ENCODE measurements around the gene CNTFR.

CNTFR gene

DNA sequence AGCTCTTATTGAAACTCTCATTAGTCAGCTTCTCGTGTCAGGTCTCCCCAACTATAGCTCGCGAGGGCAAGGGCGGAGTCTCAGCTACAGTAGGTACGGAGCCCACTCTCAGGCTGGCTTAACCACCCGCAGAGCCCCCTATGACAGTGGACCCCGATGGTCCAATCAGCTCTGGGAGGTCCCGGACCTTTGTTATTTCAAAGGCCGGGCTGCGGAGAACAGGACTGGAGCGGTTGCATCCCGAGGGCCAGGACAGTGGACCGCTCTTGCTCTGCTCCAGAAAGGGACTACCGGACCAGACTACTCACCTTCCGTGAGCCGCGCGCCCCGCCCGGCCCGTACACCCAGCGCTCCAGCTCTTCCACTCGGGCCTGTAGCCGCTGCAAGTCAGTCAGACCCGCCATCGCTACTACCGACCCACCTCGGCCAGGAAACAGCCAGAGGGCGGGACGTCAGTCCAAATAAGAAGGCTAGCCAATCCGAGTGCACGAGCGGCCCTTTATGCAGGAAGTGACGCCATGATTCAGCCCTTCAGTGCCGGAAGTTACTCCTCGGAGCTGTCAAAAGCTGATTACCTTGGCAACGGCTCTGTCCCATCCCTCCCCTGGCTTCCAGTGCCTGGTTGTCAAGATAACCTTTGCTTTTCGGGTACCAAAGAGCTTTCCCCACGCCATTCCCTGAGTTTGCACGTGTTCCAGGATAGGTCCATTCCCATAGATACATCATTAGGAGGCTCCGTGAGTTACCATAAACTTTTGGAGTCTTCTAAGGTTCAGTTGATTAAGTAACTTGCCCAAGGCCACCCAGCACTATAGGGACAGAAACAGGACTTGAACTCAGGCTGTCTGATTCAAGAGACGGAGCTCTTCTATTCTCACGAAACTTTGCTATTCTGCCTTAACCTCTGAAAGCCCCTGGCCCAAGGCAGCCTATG, 30.8 kb upstream of the CNTFR start, which contains the start of gene DCTN3:
TSS of gene DCTN3 (minus strand) at position 435 of the 934 bp plus-strand sequence. CDS start at position 404, 31 bp downstream.
- peak; percentile 95 for DNase-seq (ENCODE audit: low spot score)

DNA sequence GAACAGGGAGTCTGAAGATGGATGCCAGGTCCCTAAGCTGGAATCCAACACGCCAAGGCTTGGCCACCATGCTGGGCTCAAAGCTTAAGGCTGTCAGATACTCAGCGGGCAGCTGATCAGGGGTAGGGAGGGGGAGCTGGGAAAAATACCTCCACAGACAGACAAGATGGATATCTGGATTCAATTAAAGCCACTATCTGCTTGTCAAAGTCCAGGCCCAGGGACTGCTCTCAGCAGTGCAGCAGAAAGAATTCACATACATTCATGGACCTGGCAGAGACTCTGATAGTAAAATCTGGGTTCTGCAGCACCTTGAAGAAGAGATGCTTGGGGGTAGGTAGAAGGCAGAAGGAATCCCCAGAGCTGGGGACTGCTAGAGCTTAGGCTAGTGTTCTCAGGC, 25.6 kb upstream of the CNTFR start:
- DNase-seq (ENCODE audit: low spot score): no peak

DNA sequence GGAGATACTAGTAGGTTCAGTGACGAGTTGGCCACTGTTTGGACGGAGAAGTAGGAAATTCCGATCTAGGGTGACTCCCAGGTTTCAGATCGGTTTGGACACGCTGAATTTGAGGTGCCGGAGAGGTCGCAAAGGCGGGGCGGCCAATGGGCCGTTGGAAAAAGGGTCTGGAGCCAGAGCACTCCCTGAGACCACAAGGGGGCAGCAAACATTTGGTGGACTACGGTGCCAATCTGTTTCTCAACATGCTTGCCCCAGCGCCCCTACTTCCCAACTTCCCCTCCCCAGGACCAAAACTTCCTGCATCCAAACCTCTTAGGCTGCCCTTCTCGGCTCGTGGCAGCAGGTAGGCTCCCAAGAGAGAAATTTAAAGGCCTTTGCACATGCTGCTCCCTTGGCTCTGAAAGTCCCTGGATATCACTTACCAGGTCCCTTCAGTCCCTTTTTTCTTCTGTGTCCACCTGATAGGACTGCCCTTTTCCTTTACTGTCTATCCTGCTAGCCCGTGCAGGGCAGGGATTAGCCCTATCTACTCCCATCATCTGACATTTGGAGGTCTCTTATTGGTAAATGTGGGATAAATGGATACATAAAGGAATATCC, 23.4 kb upstream of the CNTFR start:
- peak; percentile 81 for DNase-seq (ENCODE audit: low spot score)

DNA sequence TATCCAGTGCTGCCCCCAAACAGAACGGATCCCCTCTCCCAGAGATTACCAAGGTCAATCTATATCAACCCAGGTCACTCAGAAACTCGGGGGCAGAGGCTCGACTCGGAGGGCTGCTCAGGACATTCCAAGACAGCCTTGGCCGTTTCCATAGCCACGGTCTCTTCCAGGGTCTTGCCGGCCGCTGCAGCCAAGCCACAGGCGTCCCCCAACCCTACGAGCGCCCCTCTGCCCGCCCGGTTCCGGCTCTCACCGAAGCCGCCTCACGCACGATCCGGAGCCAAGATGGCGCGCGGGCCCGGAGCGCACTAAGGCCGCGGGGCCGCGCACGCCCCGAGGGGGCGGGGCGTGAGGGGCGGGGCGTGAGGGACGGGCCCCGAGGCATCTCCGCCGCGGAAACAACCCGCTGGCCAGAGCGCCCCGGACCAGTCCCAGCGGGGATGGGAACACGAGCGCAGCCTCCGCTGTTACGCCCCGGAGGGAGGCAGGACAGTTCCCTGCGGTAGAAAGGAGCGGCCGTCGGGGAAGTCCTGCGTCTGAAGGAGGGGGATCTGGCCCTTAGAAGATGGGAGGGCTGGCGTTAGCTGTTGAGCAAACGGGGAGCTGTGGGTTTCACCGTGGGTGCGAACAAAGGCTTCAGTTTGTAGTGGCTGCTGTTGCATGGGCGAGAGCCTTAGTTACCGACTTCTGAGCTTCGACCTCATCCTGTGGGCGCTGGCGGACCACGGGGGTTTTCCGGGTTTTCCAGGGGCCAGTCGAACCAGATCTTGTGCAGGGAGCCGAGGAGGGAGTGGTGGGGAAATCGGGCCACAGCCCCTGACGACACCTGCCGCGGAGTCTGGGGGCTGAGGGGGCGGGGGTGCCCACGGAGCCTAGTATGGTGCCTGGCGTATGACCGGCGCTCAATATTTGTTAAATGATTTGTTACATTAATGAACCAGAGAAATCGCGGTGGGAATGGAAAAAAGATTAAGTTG, 22.6 kb upstream of the CNTFR start, which contains the start of gene RPP25L:
TSS of gene RPP25L (minus strand) at position 287 of the 977 bp plus-strand sequence. CDS start 801 bp downstream, outside the sequence.
- DNase-seq (ENCODE audit: low spot score): peak; percentile 88

DNA sequence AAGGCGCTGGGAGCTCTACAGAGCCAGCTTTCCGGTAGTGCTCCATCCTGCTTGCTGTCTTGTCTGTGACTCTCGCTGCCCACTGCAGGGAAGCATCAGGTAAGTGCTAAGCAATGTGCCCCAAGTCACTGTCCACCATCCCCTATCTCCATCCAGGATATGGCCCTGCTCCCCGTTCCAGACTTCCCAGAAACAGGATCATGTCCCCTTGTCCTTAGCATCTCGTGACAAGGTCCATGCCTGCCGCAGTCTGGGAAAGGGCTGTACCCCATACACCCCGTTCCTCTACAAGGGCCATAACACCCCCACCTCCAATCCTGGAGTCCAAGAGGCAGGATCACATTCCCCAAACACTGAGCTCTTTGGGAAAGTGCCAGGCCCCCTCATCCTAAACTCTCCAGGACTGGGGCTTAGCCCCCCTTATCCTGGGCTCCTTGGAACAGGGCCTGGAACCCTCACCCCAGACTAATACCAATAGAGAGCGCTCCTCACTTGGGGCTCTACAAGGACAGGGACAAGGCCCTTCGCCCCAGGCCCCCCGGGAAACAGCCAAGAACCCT, 21.8 kb upstream of the CNTFR start:
- no peak for DNase-seq (ENCODE audit: low spot score)

DNA sequence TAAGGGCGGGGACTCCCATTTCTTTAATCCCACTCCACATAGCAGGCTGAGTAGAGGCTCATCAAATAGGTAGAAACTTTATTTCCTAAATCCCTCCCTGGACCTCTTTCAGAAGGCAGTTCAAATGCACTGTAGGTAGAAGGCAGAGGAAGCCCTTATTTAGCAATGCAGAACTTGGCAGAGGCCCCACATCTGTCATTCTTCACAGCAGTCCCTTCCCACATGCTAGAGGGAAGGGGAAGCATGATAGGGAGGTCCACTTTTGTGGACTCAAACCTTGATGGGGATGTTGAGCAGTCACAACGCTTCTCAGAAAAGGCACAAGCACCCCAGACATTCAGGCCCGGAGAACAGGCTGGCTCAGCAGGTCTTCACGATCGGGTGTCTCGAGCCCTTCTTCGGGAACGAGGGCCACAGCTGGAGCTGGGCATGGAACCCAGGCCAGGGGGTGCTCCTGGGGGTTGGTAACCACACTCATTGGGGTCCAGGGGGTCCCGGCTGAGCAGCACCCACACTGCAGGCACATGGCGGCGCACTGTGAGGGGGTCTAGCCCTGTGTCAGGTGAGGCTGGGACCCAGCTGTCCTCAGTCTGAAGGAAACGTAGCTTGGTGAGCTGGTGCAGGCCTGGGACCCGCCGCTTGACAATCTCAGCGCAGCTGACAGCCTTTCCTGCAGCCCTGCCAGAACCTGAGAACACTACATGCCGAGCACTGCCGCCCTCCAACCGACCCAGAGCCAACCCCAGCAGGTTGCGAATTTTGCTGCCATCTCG, 21.1 kb upstream of the CNTFR start:
- no peak for DNase-seq (ENCODE audit: low spot score)

- DNase-seq (ENCODE audit: low spot score): no peak
Observed at GRCh38 chr9:34607331-34607730, 17.8 kb upstream of the CNTFR start.

DNA sequence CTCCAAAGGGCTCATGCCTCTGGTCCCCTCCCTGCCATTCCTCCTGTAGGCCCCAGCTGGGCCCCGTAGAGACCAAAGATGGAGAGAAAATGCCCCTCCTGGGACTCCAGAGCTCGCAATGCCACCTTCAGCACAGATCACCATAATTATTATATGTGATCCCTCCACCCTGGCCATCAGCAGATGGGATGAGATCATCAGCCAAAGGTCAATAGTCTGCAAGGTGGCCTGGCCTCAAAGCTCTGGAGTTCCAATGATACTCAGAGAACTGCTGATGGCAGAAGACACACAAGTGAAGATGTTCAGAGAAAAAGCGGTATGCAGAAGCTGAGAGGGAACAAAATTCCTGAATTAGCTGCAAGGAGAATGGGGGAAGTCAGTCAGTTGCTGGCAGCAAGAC, 17.4 kb upstream of the CNTFR start:
- DNase-seq (ENCODE audit: low spot score): no peak

DNA sequence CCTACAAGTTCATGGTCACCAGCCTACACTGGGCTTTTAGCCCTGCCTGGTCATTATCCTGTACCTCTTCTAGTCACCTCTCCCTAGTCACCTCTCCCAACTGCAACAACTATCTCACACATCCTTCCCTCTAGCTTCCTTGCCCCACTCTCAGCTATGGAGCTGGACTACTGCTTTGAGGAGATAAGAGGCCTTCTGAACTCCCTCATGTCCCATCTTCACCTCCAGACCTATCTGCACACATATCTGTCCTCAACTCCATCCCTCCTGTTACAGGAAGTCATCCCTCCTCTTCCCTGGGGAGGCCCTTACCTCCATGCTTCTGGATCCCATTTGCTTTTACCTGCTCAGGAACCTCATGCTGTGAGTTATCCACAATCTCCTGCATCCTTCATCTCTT, 16.7 kb upstream of the CNTFR start:
- DNase-seq (ENCODE audit: low spot score): no peak

GRCh38 chr9:34603610-34604231, 14.2 kb upstream of the CNTFR start:
- DNase-seq (ENCODE audit: low spot score): peak; percentile 74

- no peak for DNase-seq (ENCODE audit: low spot score)
Observed at GRCh38 chr9:34601937-34602573, 12.5 kb upstream of the CNTFR start.

DNA sequence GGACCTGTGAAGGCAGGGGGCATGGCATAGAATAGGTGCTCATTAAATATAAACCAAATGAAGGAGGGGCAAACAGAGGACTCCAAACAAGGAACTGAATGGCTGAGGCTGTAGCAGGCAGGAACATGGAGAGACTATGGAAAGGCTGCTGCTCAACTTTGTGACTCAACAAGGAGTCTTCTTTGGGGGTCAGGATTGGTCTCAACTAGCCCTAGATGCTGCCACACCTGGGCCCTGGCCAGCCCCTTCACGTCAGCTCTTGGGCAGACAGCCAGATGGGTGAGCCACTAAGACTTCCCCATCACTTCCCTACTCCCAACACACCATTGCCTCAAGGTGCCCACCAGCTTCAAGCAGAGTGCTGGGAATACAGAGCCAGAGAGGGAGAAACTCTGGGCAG, 11.4 kb upstream of the CNTFR start:
- no peak for DNase-seq (ENCODE audit: low spot score)

DNA sequence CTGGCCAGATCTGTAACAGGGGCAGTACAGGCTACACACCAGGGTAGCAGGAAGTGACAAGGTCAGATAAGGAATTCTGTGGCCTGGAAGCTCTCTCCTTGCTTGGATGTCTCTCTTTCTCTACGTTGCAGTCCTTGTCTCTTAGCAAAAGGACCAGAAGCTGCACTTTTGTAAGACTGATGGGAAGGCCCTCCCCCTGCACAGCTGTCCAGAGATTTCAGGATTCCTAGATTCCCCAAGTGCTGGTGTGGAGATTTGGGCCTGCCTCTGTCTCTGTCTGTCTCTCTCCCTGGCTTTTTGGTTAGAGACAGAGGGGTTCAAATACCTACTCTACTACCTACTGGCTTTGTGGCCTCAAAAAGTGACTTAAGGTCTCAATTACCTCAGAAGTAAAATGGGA, 10.0 kb upstream of the CNTFR start:
- no peak for DNase-seq (ENCODE audit: low spot score)

GRCh38 chr9:34594177-34594576, 4.7 kb upstream of the CNTFR start:
- no peak for DNase-seq (ENCODE audit: low spot score)

DNA sequence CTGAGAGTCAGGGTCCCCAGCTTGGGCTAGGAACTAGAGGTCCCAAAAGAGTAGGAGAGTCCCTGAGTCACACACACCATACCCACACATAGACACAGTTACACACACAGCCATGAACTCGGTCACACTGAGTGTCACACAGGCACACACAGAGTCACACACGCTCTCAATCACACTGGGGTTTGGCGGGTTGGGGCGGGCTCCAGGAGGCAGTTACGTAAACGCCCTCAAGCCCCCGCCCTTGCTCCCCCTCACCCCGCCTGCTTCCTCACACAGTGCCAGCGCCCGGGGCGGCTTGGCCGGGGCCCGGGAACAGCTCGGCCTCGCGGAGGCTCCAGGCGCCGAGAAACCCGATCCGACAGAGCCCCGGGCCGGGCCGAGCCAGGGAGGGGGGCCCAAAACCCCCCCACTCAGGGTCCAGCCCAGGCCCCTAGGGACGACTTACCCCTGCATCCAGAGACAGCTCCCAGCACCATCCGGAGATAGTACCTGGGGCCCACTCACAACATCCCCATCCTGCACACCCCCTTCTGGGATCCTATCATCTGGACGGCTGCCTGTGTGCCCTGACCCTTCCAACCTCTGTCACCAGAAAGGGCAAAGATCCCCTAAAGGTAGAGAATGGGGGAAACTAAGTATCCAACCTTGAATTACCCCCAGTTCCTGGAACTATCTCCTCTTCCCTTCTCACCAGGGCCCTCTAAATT, 3.5 kb upstream of the CNTFR start:
- peak; percentile 71 for DNase-seq (ENCODE audit: low spot score)

- no peak for DNase-seq (ENCODE audit: low spot score)
Observed at GRCh38 chr9:34591917-34592866, 2.7 kb upstream of the CNTFR start.

DNA sequence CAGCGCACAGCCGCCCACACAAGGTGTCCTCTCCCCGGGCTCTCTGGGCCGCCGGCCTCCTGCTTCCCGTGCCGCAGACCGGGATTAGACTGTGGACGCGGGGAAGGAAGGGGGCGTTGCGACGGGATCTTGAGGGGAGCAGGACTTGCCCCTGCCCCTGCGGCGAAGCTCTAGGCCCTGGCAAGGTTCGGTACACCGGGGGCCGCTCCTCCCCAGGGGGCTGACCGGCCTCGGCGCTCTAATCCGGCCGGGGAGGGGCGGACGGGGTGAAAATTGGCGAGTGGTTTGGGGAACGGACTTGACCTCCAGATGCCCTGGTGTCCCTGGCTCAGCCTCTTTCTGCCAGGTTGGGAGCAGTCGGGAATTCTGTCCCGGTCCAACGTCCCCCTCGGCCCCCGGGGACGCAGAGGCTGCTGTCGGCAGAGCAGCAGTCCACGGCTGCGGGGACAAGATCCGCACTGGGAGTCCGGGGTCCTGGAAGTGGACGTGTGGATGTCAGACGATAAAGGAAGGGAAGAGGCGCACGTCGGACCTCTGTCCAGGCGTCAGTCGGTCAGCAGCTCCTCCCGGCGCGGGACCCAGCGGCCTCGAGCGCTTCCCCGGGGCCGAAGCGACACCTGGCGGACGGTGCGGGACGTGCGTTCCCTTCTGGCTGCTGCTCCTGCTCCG, 1.9 kb upstream of the CNTFR start:
- DNase-seq (ENCODE audit: low spot score): peak; percentile 76
